HEK293 (cell line): ENCODE results near the gene SRRM4.

ENCODE experiments used
- CTCF ChIA-PET: fragments of 350-600 bp; formaldehyde crosslinking; extraction: SDS; loops from one replicate; lab custom pipeline; 2021; ENCODE audit warnings: antibody characterized with exemption; lab: Yijun Ruan, JAX
- POLR2A ChIA-PET: fragments of 300-600 bp; formaldehyde crosslinking; extraction: SDS; loops from one replicate; lab custom pipeline; 2020; ENCODE audit warnings: antibody characterized with exemption, inconsistent platforms; lab: Yijun Ruan, JAX
- H3K27ac ChIP-seq: fragments of 200-500 bp; sonication (Bioruptor generic); 2 replicates; pipeline ENCODE4 v1.5.1; 2014; ENCODE audit warnings: low read depth, low read length, control low read depth, inconsistent platforms; ENCODE audit errors: extremely low read depth
- H3K36me3 ChIP-seq, 2 experiments: fragments of 200-500 bp in 1 of 2; sonication (Bioruptor generic) in 1 of 2; 1 replicate in 1 of 2; 2 replicates in 1 of 2; pipeline ENCODE4 v1.5.1; 2014 to 2017; ENCODE audit warnings: inconsistent platforms in 2 of 2, low read length in 2 of 2; ENCODE audit not compliant: control insufficient read depth in 2 of 2, insufficient read depth in 1 of 2
- H3K4me1 ChIP-seq: fragments of 200-500 bp; sonication (Bioruptor generic); 2 replicates; pipeline ENCODE4 v1.5.1; 2014; ENCODE audit warnings: mild to moderate bottlenecking, low read length, inconsistent platforms; ENCODE audit not compliant: control insufficient read depth, insufficient read depth
- H3K4me3 ChIP-seq: 2 replicates; pipeline ENCODE4 v1.5.1; 2011; ENCODE audit warnings: low read depth, mild to moderate bottlenecking, control low read depth, low read length, moderate library complexity
- H3K9me3 ChIP-seq: fragments of 200-500 bp; sonication (Bioruptor generic); 2 replicates; pipeline ENCODE4 v1.5.1; 2014; ENCODE audit warnings: low read depth, low read length, inconsistent platforms; ENCODE audit not compliant: control insufficient read depth, insufficient read depth
- BCL11B ChIP-seq: fragments of 450-650 bp; formaldehyde crosslinking; IDR thresholded peaks from 2 replicates; pipeline ENCODE4 v1.5.1; 2016; ENCODE audit warnings: low read depth, missing biosample characterization, missing genetic modification characterization
- KLF10 ChIP-seq: fragments of 450-650 bp; IDR thresholded peaks from 2 replicates; pipeline ENCODE4 v1.5.1; 2018; ENCODE audit warnings: missing biosample characterization, mild to moderate bottlenecking, missing genetic modification characterization
- OVOL3 ChIP-seq: fragments of 450-650 bp; formaldehyde crosslinking; IDR thresholded peaks from 2 replicates; pipeline ENCODE4 v1.5.1; 2016; ENCODE audit warnings: missing biosample characterization, missing genetic modification characterization
- PBX3 ChIP-seq: sonication (generic); formaldehyde crosslinking; IDR thresholded peaks from 2 replicates; pipeline ENCODE4 v1.8.1; 2022; ENCODE audit warnings: mild to moderate bottlenecking, moderate library complexity, missing genetic modification reagents
- ZFP37 ChIP-seq: fragments of 450-650 bp; formaldehyde crosslinking; IDR thresholded peaks from 2 replicates; pipeline ENCODE4 v1.5.1; 2016; ENCODE audit warnings: missing biosample characterization, missing genetic modification characterization
- ZNF132 ChIP-seq: fragments of 450-650 bp; formaldehyde crosslinking; IDR thresholded peaks from 2 replicates; pipeline ENCODE4 v1.5.1; 2017; ENCODE audit warnings: missing biosample characterization, missing genetic modification characterization, borderline replicate concordance
- ZNF133 ChIP-seq: fragments of 450-650 bp; formaldehyde crosslinking; IDR thresholded peaks from 2 replicates; pipeline ENCODE4 v1.5.1; 2016; ENCODE audit warnings: missing biosample characterization, missing genetic modification characterization
- ZNF146 ChIP-seq: fragments of 450-650 bp; formaldehyde crosslinking; IDR thresholded peaks from 2 replicates; pipeline ENCODE4 v1.5.1; 2016; ENCODE audit warnings: missing biosample characterization, missing genetic modification characterization
- ZNF19 ChIP-seq: fragments of 450-650 bp; formaldehyde crosslinking; IDR thresholded peaks from 2 replicates; pipeline ENCODE4; 2016; ENCODE audit warnings: missing biosample characterization, missing genetic modification characterization, low read depth
- ZNF248 ChIP-seq: fragments of 450-650 bp; formaldehyde crosslinking; IDR thresholded peaks from 2 replicates; pipeline ENCODE4 v1.5.1; 2017; ENCODE audit warnings: missing biosample characterization, missing genetic modification characterization
- ZNF311 ChIP-seq: fragments of 450-650 bp; formaldehyde crosslinking; IDR thresholded peaks from 2 replicates; pipeline ENCODE4 v1.5.1; 2017; ENCODE audit warnings: missing biosample characterization, missing genetic modification characterization, borderline replicate concordance
- ZNF366 ChIP-seq: fragments of 450-650 bp; formaldehyde crosslinking; conservative IDR thresholded peaks from 2 replicates; pipeline ENCODE4 v1.5.1; 2016; ENCODE audit warnings: missing biosample characterization, missing genetic modification characterization
- ZNF501 ChIP-seq: fragments of 450-650 bp; formaldehyde crosslinking; IDR thresholded peaks from 2 replicates; pipeline ENCODE4 v1.5.1; 2016; ENCODE audit warnings: missing biosample characterization, missing genetic modification characterization
- ZNF544 ChIP-seq: fragments of 450-650 bp; formaldehyde crosslinking; IDR thresholded peaks from 2 replicates; pipeline ENCODE4 v1.5.0; 2017; ENCODE audit warnings: missing biosample characterization, missing genetic modification characterization
- ZNF580 ChIP-seq: fragments of 450-650 bp; formaldehyde crosslinking; IDR thresholded peaks from 2 replicates; pipeline ENCODE4 v1.5.1; 2016; ENCODE audit warnings: missing biosample characterization, missing genetic modification characterization
- ZNF596 ChIP-seq: fragments of 450-650 bp; IDR thresholded peaks from 2 replicates; pipeline ENCODE4 v1.5.0; 2018; ENCODE audit warnings: missing biosample characterization, mild to moderate bottlenecking, missing genetic modification characterization, moderate library complexity
- ZNF621 ChIP-seq: fragments of 450-650 bp; formaldehyde crosslinking; IDR thresholded peaks from 2 replicates; pipeline ENCODE4 v1.5.1; 2017; ENCODE audit warnings: missing biosample characterization, missing genetic modification characterization
- ZSCAN4 ChIP-seq: fragments of 450-650 bp; formaldehyde crosslinking; IDR thresholded peaks from 2 replicates; pipeline ENCODE4 v1.5.1; 2017; ENCODE audit warnings: missing biosample characterization, missing genetic modification characterization
- TF ChIP-seq, protein P1 (sequence below): fragments of 450-650 bp; formaldehyde crosslinking; IDR thresholded peaks from 2 replicates; pipeline ENCODE4 v1.5.1; 2016; ENCODE audit warnings: missing biosample characterization, missing genetic modification characterization
- TF ChIP-seq, protein P2 (sequence below): fragments of 450-650 bp; formaldehyde crosslinking; IDR thresholded peaks from 2 replicates; pipeline ENCODE4 v1.5.1; 2016; ENCODE audit warnings: missing biosample characterization, missing genetic modification characterization
- TF ChIP-seq, protein P3 (sequence below): fragments of 450-650 bp; formaldehyde crosslinking; IDR thresholded peaks from 2 replicates; pipeline ENCODE4 v1.5.1; 2016; ENCODE audit warnings: missing biosample characterization, missing genetic modification characterization
- TF ChIP-seq, protein P4 (sequence below): fragments of 450-650 bp; formaldehyde crosslinking; IDR thresholded peaks from 2 replicates; pipeline ENCODE4 v1.5.1; 2017; ENCODE audit warnings: missing biosample characterization, missing genetic modification characterization

Gene SRRM4

DNA sequence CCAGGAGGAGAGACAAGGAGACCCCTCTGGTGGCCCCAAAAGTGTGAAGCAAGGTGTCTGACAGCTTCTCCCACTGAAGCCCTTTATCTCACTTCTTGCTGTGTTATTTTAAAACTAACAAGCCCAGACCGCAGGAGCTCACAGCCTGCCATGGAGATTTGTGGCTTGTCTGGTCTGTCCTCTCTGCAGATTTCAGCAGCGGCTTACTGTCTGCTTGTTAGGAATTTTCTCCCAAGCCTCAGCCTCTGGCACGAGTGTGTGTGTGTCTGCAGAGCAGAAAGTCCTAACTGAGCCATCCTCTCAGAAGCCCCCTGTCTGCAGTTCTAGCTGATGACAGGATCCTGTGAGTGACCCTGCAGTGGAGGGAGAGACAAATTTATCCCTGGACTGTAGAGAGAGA, 109.5 kb downstream of the SRRM4 start (continued):
- no peak for TF ChIP-seq ZSCAN4 (tag by site-specific recombination)
- TF ChIP-seq ZNF146: no peak
- no peak for TF ChIP-seq ZNF366 (tag by site-specific recombination)
- no peak for TF ChIP-seq ZNF596 (tag by site-specific recombination)
- no peak for TF ChIP-seq ZNF544
- no peak for TF ChIP-seq ZNF248 (tag by site-specific recombination)
- TF ChIP-seq ZNF580: no peak
- TF ChIP-seq, all 188 proteins: peak for 0

- Histone ChIP-seq H3K27ac (no peak overlapping the region), H3K36me3 (no peaks in the 10 kb centered on the region)
- TF ChIP-seq ZNF133 (tag by site-specific recombination): no peak
- TF ChIP-seq, protein P1, sequence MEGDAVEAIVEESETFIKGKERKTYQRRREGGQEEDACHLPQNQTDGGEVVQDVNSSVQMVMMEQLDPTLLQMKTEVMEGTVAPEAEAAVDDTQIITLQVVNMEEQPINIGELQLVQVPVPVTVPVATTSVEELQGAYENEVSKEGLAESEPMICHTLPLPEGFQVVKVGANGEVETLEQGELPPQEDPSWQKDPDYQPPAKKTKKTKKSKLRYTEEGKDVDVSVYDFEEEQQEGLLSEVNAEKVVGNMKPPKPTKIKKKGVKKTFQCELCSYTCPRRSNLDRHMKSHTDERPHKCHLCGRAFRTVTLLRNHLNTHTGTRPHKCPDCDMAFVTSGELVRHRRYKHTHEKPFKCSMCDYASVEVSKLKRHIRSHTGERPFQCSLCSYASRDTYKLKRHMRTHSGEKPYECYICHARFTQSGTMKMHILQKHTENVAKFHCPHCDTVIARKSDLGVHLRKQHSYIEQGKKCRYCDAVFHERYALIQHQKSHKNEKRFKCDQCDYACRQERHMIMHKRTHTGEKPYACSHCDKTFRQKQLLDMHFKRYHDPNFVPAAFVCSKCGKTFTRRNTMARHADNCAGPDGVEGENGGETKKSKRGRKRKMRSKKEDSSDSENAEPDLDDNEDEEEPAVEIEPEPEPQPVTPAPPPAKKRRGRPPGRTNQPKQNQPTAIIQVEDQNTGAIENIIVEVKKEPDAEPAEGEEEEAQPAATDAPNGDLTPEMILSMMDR (tag by site-specific recombination): no peak
- TF ChIP-seq, protein P2, sequence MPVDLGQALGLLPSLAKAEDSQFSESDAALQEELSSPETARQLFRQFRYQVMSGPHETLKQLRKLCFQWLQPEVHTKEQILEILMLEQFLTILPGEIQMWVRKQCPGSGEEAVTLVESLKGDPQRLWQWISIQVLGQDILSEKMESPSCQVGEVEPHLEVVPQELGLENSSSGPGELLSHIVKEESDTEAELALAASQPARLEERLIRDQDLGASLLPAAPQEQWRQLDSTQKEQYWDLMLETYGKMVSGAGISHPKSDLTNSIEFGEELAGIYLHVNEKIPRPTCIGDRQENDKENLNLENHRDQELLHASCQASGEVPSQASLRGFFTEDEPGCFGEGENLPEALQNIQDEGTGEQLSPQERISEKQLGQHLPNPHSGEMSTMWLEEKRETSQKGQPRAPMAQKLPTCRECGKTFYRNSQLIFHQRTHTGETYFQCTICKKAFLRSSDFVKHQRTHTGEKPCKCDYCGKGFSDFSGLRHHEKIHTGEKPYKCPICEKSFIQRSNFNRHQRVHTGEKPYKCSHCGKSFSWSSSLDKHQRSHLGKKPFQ (tag by site-specific recombination): no peak
- TF ChIP-seq, protein P3, sequence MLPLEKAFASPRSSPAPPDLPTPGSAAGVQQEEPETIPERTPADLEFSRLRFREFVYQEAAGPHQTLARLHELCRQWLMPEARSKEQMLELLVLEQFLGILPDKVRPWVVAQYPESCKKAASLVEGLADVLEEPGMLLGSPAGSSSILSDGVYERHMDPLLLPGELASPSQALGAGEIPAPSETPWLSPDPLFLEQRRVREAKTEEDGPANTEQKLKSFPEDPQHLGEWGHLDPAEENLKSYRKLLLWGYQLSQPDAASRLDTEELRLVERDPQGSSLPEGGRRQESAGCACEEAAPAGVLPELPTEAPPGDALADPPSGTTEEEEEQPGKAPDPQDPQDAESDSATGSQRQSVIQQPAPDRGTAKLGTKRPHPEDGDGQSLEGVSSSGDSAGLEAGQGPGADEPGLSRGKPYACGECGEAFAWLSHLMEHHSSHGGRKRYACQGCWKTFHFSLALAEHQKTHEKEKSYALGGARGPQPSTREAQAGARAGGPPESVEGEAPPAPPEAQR (tag by site-specific recombination): no peak
- TF ChIP-seq ZNF621: no peak
- TF ChIP-seq ZFP37 (tag by site-specific recombination): no peak
- no peak for TF ChIP-seq ZNF132 (tag by site-specific recombination)
- TF ChIP-seq ZNF580: no peak
- no peak for TF ChIP-seq OVOL3 (tag by site-specific recombination)
- no peak for TF ChIP-seq ZNF19 (tag by site-specific recombination)
- TF ChIP-seq ZNF501 (tag by site-specific recombination): no peak
- TF ChIP-seq PBX3 (CRISPR knock-in tag): no peak
- TF ChIP-seq KLF10 (tag by site-specific recombination): no peak
- TF ChIP-seq, protein P4, sequence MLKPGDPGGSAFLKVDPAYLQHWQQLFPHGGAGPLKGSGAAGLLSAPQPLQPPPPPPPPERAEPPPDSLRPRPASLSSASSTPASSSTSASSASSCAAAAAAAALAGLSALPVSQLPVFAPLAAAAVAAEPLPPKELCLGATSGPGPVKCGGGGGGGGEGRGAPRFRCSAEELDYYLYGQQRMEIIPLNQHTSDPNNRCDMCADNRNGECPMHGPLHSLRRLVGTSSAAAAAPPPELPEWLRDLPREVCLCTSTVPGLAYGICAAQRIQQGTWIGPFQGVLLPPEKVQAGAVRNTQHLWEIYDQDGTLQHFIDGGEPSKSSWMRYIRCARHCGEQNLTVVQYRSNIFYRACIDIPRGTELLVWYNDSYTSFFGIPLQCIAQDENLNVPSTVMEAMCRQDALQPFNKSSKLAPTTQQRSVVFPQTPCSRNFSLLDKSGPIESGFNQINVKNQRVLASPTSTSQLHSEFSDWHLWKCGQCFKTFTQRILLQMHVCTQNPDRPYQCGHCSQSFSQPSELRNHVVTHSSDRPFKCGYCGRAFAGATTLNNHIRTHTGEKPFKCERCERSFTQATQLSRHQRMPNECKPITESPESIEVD (tag by site-specific recombination): no peak
- no peak for TF ChIP-seq BCL11B
- TF ChIP-seq ZNF311 (tag by site-specific recombination): no peak
- TF ChIP-seq, all 188 proteins: peak for 0
- Histone ChIP-seq H3K9me3 (no peaks in the 10 kb centered on the region), H3K4me1 (no peaks in the 10 kb centered on the region), H3K4me3 (no peak overlapping the region)
- ChIA-PET POLR2A (no interaction called here), CTCF (interaction anchor here (0.6 to 1.1 kb wide), 2 partner anchors 60 to 185 kb away, joined by 3 to 4 read pairs; no protein-coding TSS in a partner anchor)
These were observed 115.3 kb downstream of the SRRM4 start for GRCh38 chr12:119096429-119097202.
